ENCODE measurements around the gene RAB23. TPM values are rescaled to one million over a fixed set of nuclear protein-coding genes. Genes with fewer than 3 reads are reported as not detected.
"Not testable (repeated sequence)": the region's sequence is repeated elsewhere in the genome, so short reads cannot be mapped to it uniquely, and the experiment has no call there.

Gene RAB23
- total RNA-seq, 2 experiments from 2014 or later, result 3.5 to 4.1 TPM

- H3K9me3 ChIP-seq (ENCODE audit: low read length), result no peaks in the 10 kb centered on the region
- POLR2A ChIA-PET, result no interaction called here
- BruUV-seq (replicated peaks), result no TSS peak
- H3K4me3 ChIP-seq (ENCODE audit: low read depth, low read length, poor library complexity, severe bottlenecking), result no peak overlapping the region
- H3K4me1 ChIP-seq (ENCODE audit: insufficient read depth, low read length, poor library complexity, severe bottlenecking), result no peaks in the 10 kb centered on the region
- no peak overlapping the region for H2AFZ ChIP-seq (ENCODE audit: low read length)
- TF ChIP-seq CTCF (conservative IDR thresholded peaks at IDR 0.05; ENCODE audit: low read length) (no peak), EZH2phosphoT487 (IDR thresholded peaks at IDR 0.05; ENCODE audit: borderline replicate concordance, low read depth, low read length) (no peak)
- H3K36me3 ChIP-seq (ENCODE audit: insufficient read depth, low read length), result no peaks in the 10 kb centered on the region
- intact Hi-C loops (cut with micrococcal nuclease; ENCODE audit: unreplicated experiment), result no loop called here
- H3K27ac ChIP-seq (ENCODE audit: low read depth, low read length, poor library complexity, severe bottlenecking), result no peak overlapping the region
- no peaks in the 10 kb centered on the region for H4K20me1 ChIP-seq (ENCODE audit: insufficient read depth, low read length)
- H3K9me2 ChIP-seq (ENCODE audit: insufficient read depth, low read length), result no peaks in the 10 kb centered on the region
- no peak overlapping the region for H3K4me2 ChIP-seq (ENCODE audit: low read length)
- H3K79me2 ChIP-seq (ENCODE audit: insufficient read depth, low read depth, low read length), result no peaks in the 10 kb centered on the region
- CTCF ChIA-PET (ENCODE audit: unreplicated experiment), result no interaction called here
- DNase-seq (ENCODE audit: low spot score), result no peak
These were observed 25.5 kb upstream of the RAB23 start for GRCh38 chr6:57247603-57248002.

GRCh38 chr6:57246307-57246706 lies 24.2 kb upstream of the RAB23 start:
- no peak overlapping the region for H3K4me2 ChIP-seq (ENCODE audit: low read length)
- H2AFZ ChIP-seq (ENCODE audit: low read length), result no peak overlapping the region
- H3K9me3 ChIP-seq (ENCODE audit: low read length), result no peaks in the 10 kb centered on the region
- ChIA-PET CTCF (ENCODE audit: unreplicated experiment) (interaction anchor here (0.6 kb wide), 1 partner anchor 55 kb away, joined by 3 read pairs; no protein-coding TSS in a partner anchor), POLR2A (no interaction called here)
- H4K20me1 ChIP-seq (ENCODE audit: insufficient read depth, low read length), result no peaks in the 10 kb centered on the region
- H3K27ac ChIP-seq (ENCODE audit: low read depth, low read length, poor library complexity, severe bottlenecking), result no peak overlapping the region
- H3K9me2 ChIP-seq (ENCODE audit: insufficient read depth, low read length), result no peaks in the 10 kb centered on the region
- no peaks in the 10 kb centered on the region for H3K79me2 ChIP-seq (ENCODE audit: insufficient read depth, low read depth, low read length)
- no peak overlapping the region for H3K4me3 ChIP-seq (ENCODE audit: low read depth, low read length, poor library complexity, severe bottlenecking)
- DNase-seq (ENCODE audit: low spot score), result no peak
- H3K36me3 ChIP-seq (ENCODE audit: insufficient read depth, low read length), result no peaks in the 10 kb centered on the region
- no peak for TF ChIP-seq CTCF (conservative IDR thresholded peaks at IDR 0.05; ENCODE audit: low read length)
- TF ChIP-seq EZH2phosphoT487 (IDR thresholded peaks at IDR 0.05; ENCODE audit: borderline replicate concordance, low read depth, low read length), result no peak
- no TSS peak for BruUV-seq (replicated peaks)
- intact Hi-C loops (cut with micrococcal nuclease; ENCODE audit: unreplicated experiment), result no loop called here
- no peaks in the 10 kb centered on the region for H3K4me1 ChIP-seq (ENCODE audit: insufficient read depth, low read length, poor library complexity, severe bottlenecking)

GRCh38 chr6:57243954-57244353 lies 21.8 kb upstream of the RAB23 start:
- ChIA-PET CTCF (ENCODE audit: unreplicated experiment) (no interaction called here), POLR2A (interaction anchor here (0.7 to 1.9 kb wide), 2 partner anchors 10 to 555 kb away, joined by 3 to 6 read pairs; no protein-coding TSS in a partner anchor)
- no peak for DNase-seq (ENCODE audit: low spot score)
- Histone ChIP-seq H3K9me3 (ENCODE audit: low read length) (no peaks in the 10 kb centered on the region), H3K9me2 (ENCODE audit: insufficient read depth, low read length) (no peaks in the 10 kb centered on the region), H4K20me1 (ENCODE audit: insufficient read depth, low read length) (no peaks in the 10 kb centered on the region), H2AFZ (ENCODE audit: low read length) (no peak overlapping the region), H3K4me1 (ENCODE audit: insufficient read depth, low read length, poor library complexity, severe bottlenecking) (no peaks in the 10 kb centered on the region), H3K27ac (ENCODE audit: low read depth, low read length, poor library complexity, severe bottlenecking) (no peak overlapping the region), H3K4me3 (ENCODE audit: low read depth, low read length, poor library complexity, severe bottlenecking) (no peak overlapping the region), H3K36me3 (ENCODE audit: insufficient read depth, low read length) (no peaks in the 10 kb centered on the region), H3K79me2 (ENCODE audit: insufficient read depth, low read depth, low read length) (no peaks in the 10 kb centered on the region), H3K4me2 (ENCODE audit: low read length) (no peak overlapping the region)
- TF ChIP-seq EZH2phosphoT487 (IDR thresholded peaks at IDR 0.05; ENCODE audit: borderline replicate concordance, low read depth, low read length), result no peak
- intact Hi-C loops (cut with micrococcal nuclease; ENCODE audit: unreplicated experiment), result no loop called here
- BruUV-seq (replicated peaks), result no TSS peak

GRCh38 chr6:57243526-57243925 lies 21.4 kb upstream of the RAB23 start:
- H3K4me2 ChIP-seq (ENCODE audit: low read length); DNase-seq (ENCODE audit: low spot score); CTCF ChIA-PET (ENCODE audit: unreplicated experiment); H3K36me3 ChIP-seq (ENCODE audit: insufficient read depth, low read length); POLR2A ChIA-PET; H3K4me3 ChIP-seq (ENCODE audit: low read depth, low read length, poor library complexity, severe bottlenecking); H3K9me3 ChIP-seq (ENCODE audit: low read length); H3K79me2 ChIP-seq (ENCODE audit: insufficient read depth, low read depth, low read length); H2AFZ ChIP-seq (ENCODE audit: low read length); H3K4me1 ChIP-seq (ENCODE audit: insufficient read depth, low read length, poor library complexity, severe bottlenecking); BruUV-seq (replicated peaks); H3K9me2 ChIP-seq (ENCODE audit: insufficient read depth, low read length); H4K20me1 ChIP-seq (ENCODE audit: insufficient read depth, low read length); intact Hi-C loops (cut with micrococcal nuclease; ENCODE audit: unreplicated experiment); H3K27ac ChIP-seq (ENCODE audit: low read depth, low read length, poor library complexity, severe bottlenecking): not testable (repeated sequence)
